Stimulated activated CD4-positive, alpha-beta T cell treated with anti-CD3 and anti-CD28 coated beads, Interleukin-12 subunit alpha, Interleukin-12 subunit beta, amount 100 ng/mL, for 24 hours (primary cell): ENCODE measurements around the gene RPE.

Experiments used
- DNase-seq, 2 experiments: peaks; one replicate each; pipeline ENCODE4 v3.0.0-alpha.2; 2020; ENCODE audit warnings: low read depth in 2 of 2

RPE gene

GRCh38 chr2:210000464-210001324 is 1.7 kb upstream of the RPE start:
- DNase-seq = no peak

DNA sequence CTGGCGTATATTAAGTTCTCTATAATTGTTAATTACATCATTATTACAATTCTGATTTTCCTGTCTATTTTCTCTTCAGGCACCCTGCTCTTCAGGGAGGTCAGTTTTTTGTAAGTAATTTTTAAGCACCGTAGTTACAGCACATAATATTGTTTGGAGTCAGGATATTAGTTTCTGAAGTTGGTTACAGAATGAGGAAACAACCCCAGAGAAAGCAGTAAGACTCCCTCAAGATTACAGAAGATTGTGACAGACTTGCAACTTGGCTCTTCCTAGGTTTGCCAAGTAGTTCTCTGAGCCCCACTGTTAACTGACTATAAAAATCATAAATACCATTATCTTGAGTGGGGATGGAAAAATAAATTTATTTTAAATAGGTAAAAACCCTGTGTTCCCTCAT is 921 bp downstream of the RPE start:
- no peak for DNase-seq

DNA sequence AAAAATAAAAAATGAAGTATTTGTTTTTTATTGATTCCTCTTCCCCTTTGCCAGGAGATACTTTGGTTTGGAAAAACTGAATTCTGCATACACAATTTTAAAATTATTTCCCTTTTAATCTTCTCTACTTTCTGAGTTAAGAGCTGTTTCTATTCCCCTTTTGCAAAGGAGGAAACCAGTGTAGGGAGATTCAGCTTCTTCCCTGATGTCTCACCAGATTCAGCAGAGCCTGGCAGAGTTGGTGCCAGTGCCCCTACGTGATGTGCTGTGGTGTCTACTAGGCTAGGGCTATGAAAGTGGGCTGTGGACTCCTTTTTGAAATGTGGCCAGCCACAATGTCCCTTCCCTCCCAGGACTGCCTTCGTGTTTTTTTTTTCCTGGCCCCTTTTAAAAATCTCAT is 2.4 kb downstream of the RPE start:
- no peak for DNase-seq

DNA sequence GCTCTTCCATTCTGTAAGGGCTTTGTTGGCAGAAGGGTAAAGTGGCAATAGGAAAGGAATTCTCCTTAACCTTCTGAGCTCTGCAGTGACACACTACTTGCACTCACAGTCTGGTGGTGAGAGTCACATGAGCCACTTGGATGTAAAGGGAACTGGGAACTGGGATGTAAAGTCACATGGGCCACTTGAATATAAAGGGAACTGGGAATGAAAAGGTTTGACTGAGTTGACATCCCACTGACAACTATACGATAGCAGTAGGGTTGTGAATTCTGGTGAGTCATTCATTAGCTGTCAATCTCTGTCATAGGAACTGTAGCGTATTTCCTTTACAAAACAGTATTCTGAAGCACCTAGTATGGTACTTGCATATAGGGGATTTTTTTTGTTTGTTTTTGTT is 5.5 kb downstream of the RPE start:
- DNase-seq = no peak

DNA sequence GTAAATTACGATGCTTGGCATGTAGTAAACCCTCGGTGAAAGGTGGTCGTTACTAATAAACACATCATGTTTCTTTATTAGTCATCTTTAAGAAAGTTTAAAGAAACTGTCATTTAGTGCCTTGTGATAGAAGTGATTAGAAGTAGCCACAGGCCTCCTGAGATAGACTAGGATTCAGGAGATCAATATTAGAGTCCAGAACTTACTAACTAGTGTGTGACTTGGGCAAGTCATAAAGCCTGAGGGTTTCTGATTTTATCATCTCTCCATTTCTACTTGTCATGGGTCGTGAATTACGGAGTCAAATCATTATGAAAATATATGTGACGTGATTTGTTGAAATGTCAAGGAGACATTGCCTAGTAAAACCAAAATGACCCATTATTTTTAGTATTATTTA is 6.7 kb downstream of the RPE start:
- DNase-seq = no peak

GRCh38 chr2:210009896-210010295 is 7.5 kb downstream of the RPE start:
- DNase-seq = no peak

- DNase-seq = no peak
Measured at GRCh38 chr2:210020138-210020537, 17.7 kb downstream of the RPE start.

DNA sequence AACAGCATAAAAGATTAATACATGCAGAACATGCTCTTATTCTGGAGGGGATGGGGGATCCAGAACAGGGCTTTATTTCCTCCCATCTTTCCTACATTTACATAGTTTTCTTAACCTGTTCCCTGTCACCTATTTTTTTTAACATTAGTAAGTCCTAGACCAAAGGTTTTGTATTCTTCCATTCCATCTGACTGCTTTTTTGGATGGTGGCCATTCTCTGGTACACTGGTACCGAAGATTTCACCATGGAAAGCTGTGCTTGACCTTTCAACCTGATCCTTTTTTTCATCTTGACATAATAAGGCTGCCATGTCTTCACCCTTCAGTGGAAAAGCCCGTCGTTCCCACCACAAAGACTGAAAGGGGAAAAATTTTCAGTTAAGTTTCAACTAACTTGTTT is 20.4 kb downstream of the RPE start:
- no peak for DNase-seq

GRCh38 chr2:210027608-210028007 is 25.2 kb downstream of the RPE start:
- no peak for DNase-seq

GRCh38 chr2:210028178-210028577 is 25.7 kb downstream of the RPE start:
- DNase-seq = no peak

- DNase-seq = no peak
Measured at GRCh38 chr2:210034087-210034683, 31.7 kb downstream of the RPE start.

DNA sequence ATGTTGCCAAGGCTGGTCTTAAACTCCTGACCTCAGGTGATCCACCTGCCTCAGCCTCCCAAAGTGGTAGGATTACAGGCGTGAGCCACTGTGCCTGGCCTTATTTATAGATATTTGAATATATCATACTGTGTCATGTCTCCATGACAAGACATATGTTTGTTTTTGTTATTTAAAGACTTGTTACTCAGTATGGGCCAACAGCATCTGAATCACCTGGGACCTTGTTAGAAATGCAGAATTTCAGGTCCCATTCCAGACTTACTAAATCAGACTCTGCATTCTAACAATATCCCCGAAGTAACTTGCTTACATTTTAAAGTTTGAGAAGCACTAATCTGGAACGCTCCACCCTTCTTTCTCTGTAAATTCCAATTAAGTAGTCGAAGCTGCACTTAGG is 33.2 kb downstream of the RPE start:
- no peak for DNase-seq

DNA sequence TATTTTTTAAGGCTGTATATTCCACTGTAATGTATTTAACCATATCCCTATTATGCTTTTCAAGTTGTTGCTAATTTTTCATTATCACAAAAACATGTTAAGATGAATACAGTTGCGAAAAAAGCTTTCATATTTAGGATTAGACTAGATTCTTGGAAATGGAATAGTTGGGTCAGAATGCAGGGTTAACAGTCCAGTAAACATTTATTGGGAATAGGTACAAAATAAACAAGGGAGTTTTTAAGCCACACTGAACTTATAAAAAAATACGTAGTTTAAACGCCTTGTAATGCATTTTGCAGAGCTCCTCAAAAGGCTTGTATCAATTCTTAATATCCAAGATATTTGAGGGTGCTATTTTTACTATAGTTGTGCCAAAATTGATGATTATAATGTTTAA is 35.6 kb downstream of the RPE start:
- no peak for DNase-seq

- DNase-seq = no peak
Measured at GRCh38 chr2:210046851-210047500, 44.5 kb downstream of the RPE start.

GRCh38 chr2:210049831-210050230 is 47.4 kb downstream of the RPE start:
- DNase-seq = no peak

DNA sequence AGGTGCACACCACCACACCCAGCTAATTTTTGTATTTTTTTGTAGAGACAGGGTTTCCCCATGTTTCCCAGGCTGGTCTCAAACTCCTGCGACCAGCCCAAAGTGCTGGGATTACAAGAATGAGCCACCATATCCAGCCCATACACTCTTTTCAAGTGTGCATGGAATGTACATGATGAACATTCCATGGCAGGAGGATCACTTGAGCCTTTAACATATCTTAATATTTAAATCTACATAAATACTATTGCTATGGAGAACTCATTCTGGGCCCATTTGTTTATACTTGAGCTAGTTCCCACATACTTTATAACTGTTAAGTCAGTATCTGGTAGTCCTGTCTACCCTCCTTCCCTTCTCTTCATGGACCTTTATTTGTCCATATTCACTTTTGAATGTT is 48.4 kb downstream of the RPE start:
- DNase-seq = no peak

GRCh38 chr2:210054696-210055095 is 52.3 kb downstream of the RPE start:
- no peak for DNase-seq

DNA sequence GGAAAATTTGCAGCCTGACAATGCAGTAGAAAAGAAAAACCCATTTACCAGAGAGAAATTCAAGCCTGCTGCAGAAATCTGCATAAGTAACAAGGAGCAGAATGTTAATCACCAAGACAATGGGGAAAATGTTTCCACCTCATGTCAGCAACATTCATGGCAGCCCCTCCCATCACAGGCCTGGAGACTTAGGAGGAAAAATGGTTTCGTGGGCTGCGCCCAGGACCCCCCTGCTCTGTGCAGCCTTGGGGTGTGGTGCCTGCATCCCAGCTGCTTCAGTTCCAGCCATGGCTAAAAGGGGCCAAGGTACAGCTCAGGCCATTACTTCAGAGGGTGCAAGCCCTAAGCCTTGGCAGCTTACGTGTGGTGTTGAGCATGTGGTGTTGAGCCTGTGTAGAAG is 53.4 kb downstream of the RPE start:
- no peak for DNase-seq

GRCh38 chr2:210063306-210063705 is 60.9 kb downstream of the RPE start:
- DNase-seq = no peak
